GM12875 (cell line): ENCODE measurements around the gene STEAP3.

Experiments
- H3K4me3 ChIP-seq: one replicate; pipeline ENCODE4 v1.5.1; 2011; ENCODE audit warnings: low read depth, low read length, control low read depth
- TF ChIP-seq, protein P1 (sequence below): IDR thresholded peaks from 2 replicates; pipeline ENCODE4 v1.5.1; 2011; ENCODE audit warnings: low read depth, mild to moderate bottlenecking, control low read depth, inconsistent platforms, low read length, moderate library complexity, borderline replicate concordance; ENCODE audit not compliant: insufficient read depth

The STEAP3 gene

DNA sequence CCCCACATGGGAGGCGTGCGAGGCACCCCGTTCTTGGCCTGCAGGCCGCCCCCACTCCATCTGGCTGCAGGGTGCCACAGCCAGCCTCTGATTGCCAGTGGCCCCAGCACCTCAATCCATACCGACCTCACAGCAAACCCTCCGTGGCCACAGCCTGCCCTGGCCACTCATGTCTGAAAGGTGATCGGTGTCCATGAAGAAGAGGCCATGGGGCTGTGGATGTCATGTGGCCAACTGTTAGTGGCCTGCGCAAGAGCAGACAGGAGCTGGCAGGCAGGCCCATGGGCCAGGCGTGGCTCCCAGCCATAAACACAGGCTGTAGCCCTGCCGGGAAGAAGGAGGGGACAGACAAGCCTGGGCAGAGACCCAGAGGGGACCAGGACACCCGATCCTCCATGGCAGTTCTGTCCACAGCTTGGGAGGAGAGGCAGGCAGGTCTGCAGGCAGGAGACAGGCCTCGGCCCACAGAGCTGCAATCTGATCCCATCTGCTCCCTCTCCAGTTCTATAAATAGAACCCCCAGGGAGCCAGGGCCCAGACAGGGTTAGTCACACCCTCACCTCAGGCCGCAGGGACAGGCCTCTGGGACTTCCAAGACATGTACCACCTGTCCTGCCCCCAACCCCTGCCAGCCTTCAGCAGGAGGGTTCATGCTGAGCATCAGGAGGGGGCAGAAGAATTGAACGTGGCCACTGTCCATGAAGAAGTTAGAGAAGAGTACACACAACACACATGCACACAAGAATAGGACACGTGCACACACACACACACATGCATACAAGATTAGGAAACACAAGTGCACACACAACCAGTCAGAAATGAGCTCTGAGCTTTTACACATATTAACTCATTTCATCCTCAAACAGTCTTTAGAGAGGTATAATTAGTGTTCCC is 16.9 kb downstream of the STEAP3 start:
- TF ChIP-seq, protein P1, sequence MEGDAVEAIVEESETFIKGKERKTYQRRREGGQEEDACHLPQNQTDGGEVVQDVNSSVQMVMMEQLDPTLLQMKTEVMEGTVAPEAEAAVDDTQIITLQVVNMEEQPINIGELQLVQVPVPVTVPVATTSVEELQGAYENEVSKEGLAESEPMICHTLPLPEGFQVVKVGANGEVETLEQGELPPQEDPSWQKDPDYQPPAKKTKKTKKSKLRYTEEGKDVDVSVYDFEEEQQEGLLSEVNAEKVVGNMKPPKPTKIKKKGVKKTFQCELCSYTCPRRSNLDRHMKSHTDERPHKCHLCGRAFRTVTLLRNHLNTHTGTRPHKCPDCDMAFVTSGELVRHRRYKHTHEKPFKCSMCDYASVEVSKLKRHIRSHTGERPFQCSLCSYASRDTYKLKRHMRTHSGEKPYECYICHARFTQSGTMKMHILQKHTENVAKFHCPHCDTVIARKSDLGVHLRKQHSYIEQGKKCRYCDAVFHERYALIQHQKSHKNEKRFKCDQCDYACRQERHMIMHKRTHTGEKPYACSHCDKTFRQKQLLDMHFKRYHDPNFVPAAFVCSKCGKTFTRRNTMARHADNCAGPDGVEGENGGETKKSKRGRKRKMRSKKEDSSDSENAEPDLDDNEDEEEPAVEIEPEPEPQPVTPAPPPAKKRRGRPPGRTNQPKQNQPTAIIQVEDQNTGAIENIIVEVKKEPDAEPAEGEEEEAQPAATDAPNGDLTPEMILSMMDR = no peak
- H3K4me3 ChIP-seq = no peak overlapping the region

DNA sequence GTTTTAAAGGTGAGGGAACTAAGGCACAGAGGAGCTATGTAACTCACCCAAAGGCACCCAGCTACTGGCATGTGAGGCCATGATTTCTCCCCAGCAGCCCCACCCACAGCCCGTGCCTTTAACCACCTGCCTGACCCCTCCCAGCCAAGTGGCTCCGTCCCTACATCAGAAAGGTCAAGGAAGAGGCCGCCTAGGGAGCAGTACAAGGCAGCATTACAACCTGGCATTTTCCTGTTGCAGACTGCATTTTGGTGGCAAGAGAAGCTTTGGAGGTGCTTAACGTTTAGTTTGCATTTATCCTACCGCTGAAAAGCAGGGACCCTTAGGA is 17.5 kb downstream of the STEAP3 start:
- TF ChIP-seq, protein P1 = no peak
- no peak overlapping the region for H3K4me3 ChIP-seq

DNA sequence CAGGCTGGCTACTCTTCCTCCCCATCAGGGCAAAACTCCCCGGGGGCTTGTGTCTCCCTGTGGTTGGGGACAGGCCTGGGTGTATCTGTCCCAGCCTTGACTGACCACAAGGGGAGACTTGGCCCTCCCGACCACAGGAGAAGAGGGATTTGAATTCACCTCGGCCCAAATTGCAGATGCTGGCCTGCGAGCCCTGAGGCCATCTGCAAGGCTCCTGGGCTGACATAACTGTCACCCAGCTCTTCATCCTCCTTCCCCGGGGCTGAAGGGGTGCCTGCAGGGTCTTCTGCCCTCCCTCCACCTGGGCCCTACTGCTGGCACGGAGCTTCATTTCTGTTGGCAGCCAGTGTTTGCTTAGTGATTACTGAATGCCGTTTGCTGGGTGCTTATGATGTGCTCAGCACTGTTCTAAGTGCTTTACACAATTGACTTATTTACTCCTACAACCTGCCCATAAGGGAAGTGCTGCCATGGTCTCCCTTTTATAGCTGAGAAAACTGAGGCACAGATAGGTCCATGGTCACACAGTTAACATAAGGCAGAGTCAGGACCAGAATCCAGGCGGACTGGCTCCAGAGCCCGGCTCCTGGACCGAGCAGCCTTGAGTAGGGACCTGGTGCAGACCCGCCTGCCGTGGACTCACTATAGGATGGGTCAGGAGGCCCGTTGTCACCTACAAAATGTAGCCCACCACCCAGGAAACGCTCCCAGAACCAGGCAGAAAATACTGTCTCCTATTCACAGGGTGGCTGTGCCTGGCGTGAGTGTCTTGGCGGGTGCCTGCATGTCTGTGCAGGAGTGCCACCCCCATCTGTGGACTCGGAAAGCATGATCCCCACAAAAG is 18.9 kb downstream of the STEAP3 start:
- TF ChIP-seq, protein P1 = no peak
- no peak overlapping the region for H3K4me3 ChIP-seq

DNA sequence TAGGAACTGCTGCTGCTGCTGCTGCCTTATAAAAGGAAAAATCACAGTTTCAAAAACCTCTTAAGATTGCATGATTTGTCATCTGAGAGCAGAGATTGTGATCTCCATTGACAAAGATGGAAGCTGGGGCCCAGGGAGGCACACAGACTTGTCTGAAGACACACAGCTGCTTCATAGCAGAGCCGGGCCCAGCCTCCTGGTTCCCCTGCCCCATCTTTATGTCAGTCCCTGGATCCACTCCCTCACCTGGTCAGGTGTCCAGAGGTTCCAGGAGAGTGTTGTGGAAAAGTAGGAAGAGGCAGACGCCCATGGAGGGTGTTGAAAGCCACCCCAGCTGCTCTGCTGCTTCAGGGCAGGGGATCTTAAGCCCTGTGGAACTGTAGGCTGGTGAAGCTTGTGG is 20.0 kb downstream of the STEAP3 start:
- no peak overlapping the region for H3K4me3 ChIP-seq
- TF ChIP-seq, protein P1 = no peak

DNA sequence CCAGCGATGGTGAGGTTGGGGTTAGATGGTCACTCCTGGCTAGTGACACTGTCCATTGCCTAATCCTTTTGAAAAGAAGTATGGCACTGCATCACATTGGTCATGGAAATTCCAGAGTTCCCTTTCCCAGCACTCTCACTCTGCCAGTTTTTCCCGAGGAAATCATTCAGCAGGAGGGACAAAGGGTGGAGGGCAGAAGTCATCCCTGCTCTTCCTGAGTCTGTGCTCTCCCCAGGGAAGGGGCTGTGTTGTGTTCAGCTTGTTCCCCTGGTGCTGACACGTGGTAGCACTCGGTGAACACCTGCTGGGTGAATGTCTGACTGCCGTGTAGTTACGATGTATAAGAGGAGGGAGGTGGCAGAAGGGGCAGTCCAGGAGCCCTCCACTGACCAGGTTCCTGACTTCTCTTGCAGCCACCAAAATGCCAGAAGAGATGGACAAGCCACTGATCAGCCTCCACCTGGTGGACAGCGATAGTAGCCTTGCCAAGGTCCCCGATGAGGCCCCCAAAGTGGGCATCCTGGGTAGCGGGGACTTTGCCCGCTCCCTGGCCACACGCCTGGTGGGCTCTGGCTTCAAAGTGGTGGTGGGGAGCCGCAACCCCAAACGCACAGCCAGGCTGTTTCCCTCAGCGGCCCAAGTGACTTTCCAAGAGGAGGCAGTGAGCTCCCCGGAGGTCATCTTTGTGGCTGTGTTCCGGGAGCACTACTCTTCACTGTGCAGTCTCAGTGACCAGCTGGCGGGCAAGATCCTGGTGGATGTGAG is 21.6 kb downstream of the STEAP3 start:
- TF ChIP-seq, protein P1 = no peak
- H3K4me3 ChIP-seq = no peak overlapping the region

DNA sequence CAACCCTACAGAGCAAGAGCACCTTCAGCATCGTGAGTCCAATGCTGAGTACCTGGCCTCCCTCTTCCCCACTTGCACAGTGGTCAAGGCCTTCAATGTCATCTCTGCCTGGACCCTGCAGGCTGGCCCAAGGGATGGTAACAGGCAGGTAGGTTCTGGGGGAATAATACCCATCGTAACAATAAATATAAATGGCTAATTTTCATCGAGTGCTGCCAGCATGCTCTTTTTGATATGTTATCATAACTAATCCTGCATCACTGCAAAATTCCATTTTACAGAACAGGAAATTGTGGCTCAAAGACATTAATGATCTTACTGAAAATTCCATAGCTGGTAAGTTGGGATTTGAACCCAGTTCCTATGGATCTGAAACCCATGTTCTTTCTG is 22.2 kb downstream of the STEAP3 start:
- TF ChIP-seq, protein P1 = no peak
- H3K4me3 ChIP-seq = no peak overlapping the region
